Liver (tissue), 9 donors: Measurements from ENCODE around the gene RASGRP4. TPM values are rescaled to one million over a fixed set of nuclear protein-coding genes. Genes with fewer than 3 reads are reported as not detected.

ENCODE experiments used
- DNase-seq: peaks from one replicate; pipeline ENCODE4 v3.0.0-alpha.2; 2017; ENCODE audit warnings: low spot score
- H3K27ac ChIP-seq, 2 donors: one replicate each; pipeline ENCODE4 v1.7.0; 2013; ENCODE audit warnings: inconsistent platforms in 2 of 2, low read length in 2 of 2, control low read depth in 1 of 2, low read depth in 1 of 2, mild to moderate bottlenecking in 1 of 2
- H3K27me3 ChIP-seq, 4 donors: one replicate each; pipeline versions ENCODE4 v1.6.1 to v1.7.0; 2013; ENCODE audit warnings: low read length in 3 of 4, inconsistent platforms in 1 of 4, mild to moderate bottlenecking in 1 of 4, moderate library complexity in 1 of 4; ENCODE audit not compliant: control insufficient read depth in 4 of 4, insufficient read depth in 4 of 4
- H3K36me3 ChIP-seq, 4 donors: one replicate each; pipeline versions ENCODE4 v1.6.1 to v1.7.0; 2013; ENCODE audit warnings: low read length in 3 of 4, mild to moderate bottlenecking in 3 of 4, low read depth in 1 of 4, moderate library complexity in 1 of 4; ENCODE audit not compliant: control insufficient read depth in 4 of 4, insufficient read depth in 3 of 4
- H3K4me1 ChIP-seq, 4 donors: one replicate each; pipeline versions ENCODE4 v1.6.1 to v1.7.0; 2013; ENCODE audit warnings: low read length in 3 of 4, mild to moderate bottlenecking in 3 of 4, moderate library complexity in 1 of 4; ENCODE audit not compliant: control insufficient read depth in 4 of 4, insufficient read depth in 4 of 4
- H3K4me3 ChIP-seq, 3 donors: one replicate each; pipeline versions ENCODE4 v1.6.1 to v1.7.0; 2013; ENCODE audit warnings: low read length in 3 of 3, control low read depth in 1 of 3, low read depth in 1 of 3, mild to moderate bottlenecking in 1 of 3
- H3K9ac ChIP-seq, 2 donors: one replicate each; pipeline ENCODE4 v1.7.0; 2013; ENCODE audit warnings: low read length in 2 of 2, mild to moderate bottlenecking in 2 of 2, moderate library complexity in 2 of 2, control low read depth in 1 of 2, low read depth in 1 of 2
- H3K9me3 ChIP-seq, 4 donors: one replicate each; pipeline versions ENCODE4 v1.6.1 to v1.7.0; 2013; ENCODE audit warnings: low read length in 3 of 4; ENCODE audit not compliant: control insufficient read depth in 4 of 4
- EGR1 ChIP-seq, 2 donors: IDR thresholded peaks; 2 replicates each; pipeline ENCODE4 v1.6.1; 2016 to 2018; ENCODE audit warnings: antibody characterized with exemption in 2 of 2, low read depth in 2 of 2
- FOXA1 ChIP-seq: IDR thresholded peaks from 2 replicates; pipeline ENCODE4 v1.6.1; 2016; ENCODE audit warnings: antibody characterized with exemption
- FOXA2 ChIP-seq: IDR thresholded peaks from 2 replicates; pipeline ENCODE4 v1.6.1; 2016; ENCODE audit warnings: antibody characterized with exemption
- GABPA ChIP-seq, 2 donors: IDR thresholded peaks in 1 of 2; conservative IDR thresholded peaks in 1 of 2; 2 replicates each; pipeline ENCODE4 v1.6.1; 2016; ENCODE audit warnings: antibody characterized with exemption in 2 of 2, mild to moderate bottlenecking in 1 of 2, moderate library complexity in 1 of 2
- HNF4A ChIP-seq, 2 donors: conservative IDR thresholded peaks; 2 replicates each; pipeline ENCODE4 v1.6.1; 2016; ENCODE audit warnings: antibody characterized with exemption in 2 of 2, mild to moderate bottlenecking in 2 of 2
- HNF4G ChIP-seq: IDR thresholded peaks from 2 replicates; pipeline ENCODE4 v1.6.1; 2016; ENCODE audit warnings: antibody characterized with exemption
- MAX ChIP-seq: IDR thresholded peaks from 2 replicates; pipeline ENCODE4 v1.6.1; 2016; ENCODE audit warnings: antibody characterized with exemption
- NR2F2 ChIP-seq: IDR thresholded peaks from 2 replicates; pipeline ENCODE4 v1.6.1; 2016; ENCODE audit warnings: antibody characterized with exemption
- RAD21 ChIP-seq, 2 donors: IDR thresholded peaks; 2 replicates each; pipeline ENCODE4 v1.6.1; 2016; ENCODE audit warnings: antibody characterized with exemption in 2 of 2, mild to moderate bottlenecking in 2 of 2
- REST ChIP-seq: IDR thresholded peaks from 2 replicates; pipeline ENCODE4 v1.6.1; 2016; ENCODE audit warnings: antibody characterized with exemption, mild to moderate bottlenecking
- RXRA ChIP-seq, 2 donors: IDR thresholded peaks; 2 replicates each; pipeline ENCODE4 v1.6.1; 2017 to 2018; ENCODE audit warnings: antibody characterized with exemption in 2 of 2, mild to moderate bottlenecking in 1 of 2
- SP1 ChIP-seq: IDR thresholded peaks from 2 replicates; pipeline ENCODE4 v1.6.1; 2018; ENCODE audit warnings: antibody characterized with exemption, mild to moderate bottlenecking
- TAF1 ChIP-seq: conservative IDR thresholded peaks from 2 replicates; pipeline ENCODE4 v1.6.1; 2016; ENCODE audit warnings: antibody characterized with exemption, mild to moderate bottlenecking
- YY1 ChIP-seq: IDR thresholded peaks from 2 replicates; pipeline ENCODE4 v1.6.1; 2016; ENCODE audit warnings: antibody characterized with exemption, mild to moderate bottlenecking
- WGBS: extraction: QIAGEN DNeasy Blood & Tissue Kit; methylation state at CpG from one replicate; pipeline ENCODE4 v1.1.7; 2013; 5-methylcytosine and 5-hydroxymethylcytosine counted together
- polyA plus RNA-seq, 2 donors: library from polyadenylated mRNA; stranded (reverse) in 1 of 2; unstranded in 1 of 2; fragments of 200-250 nt in 1 of 2; fragments of >200 nt in 1 of 2; fragmentation: Nextera tagmentation in 1 of 2; extraction: Ambion mirVana in 1 of 2; gene quantifications; one replicate each; pipeline versions ENCODE4 v1.2.1 to v1.2.3, GENCODE V29; 2013 to 2015
- total RNA-seq, 2 donors: library from RNA; depleted of rRNA; stranded (reverse); fragments of >200 nt; gene quantifications; one replicate each; pipeline ENCODE4 v1.2.3, GENCODE V29; 2014
- TF ChIP-seq, protein P1 (sequence below): fragments of 150-350 bp; IDR thresholded peaks from 2 replicates; pipeline ENCODE4 v1.5.1; 2017; ENCODE audit warnings: improper control_type of control experiment, low read depth, low read length; ENCODE audit not compliant: missing input control
- TF ChIP-seq, protein P2 (sequence below): IDR thresholded peaks from 2 replicates; pipeline ENCODE4 v1.6.1; 2016; ENCODE audit warnings: antibody characterized with exemption
- TF ChIP-seq, protein P3 (sequence below): IDR thresholded peaks from 2 replicates; pipeline ENCODE4 v1.6.1; 2016; ENCODE audit warnings: antibody characterized with exemption
- donor health status: healthy.
- donor health status: healthy.
- donor health status: healthy.
- donor health status: healthy.
- donor health status: healthy.

The RASGRP4 gene
- total and polyA plus RNA-seq, 4 donors, result 0.60 to 2.4 (median 1.6) TPM

DNA sequence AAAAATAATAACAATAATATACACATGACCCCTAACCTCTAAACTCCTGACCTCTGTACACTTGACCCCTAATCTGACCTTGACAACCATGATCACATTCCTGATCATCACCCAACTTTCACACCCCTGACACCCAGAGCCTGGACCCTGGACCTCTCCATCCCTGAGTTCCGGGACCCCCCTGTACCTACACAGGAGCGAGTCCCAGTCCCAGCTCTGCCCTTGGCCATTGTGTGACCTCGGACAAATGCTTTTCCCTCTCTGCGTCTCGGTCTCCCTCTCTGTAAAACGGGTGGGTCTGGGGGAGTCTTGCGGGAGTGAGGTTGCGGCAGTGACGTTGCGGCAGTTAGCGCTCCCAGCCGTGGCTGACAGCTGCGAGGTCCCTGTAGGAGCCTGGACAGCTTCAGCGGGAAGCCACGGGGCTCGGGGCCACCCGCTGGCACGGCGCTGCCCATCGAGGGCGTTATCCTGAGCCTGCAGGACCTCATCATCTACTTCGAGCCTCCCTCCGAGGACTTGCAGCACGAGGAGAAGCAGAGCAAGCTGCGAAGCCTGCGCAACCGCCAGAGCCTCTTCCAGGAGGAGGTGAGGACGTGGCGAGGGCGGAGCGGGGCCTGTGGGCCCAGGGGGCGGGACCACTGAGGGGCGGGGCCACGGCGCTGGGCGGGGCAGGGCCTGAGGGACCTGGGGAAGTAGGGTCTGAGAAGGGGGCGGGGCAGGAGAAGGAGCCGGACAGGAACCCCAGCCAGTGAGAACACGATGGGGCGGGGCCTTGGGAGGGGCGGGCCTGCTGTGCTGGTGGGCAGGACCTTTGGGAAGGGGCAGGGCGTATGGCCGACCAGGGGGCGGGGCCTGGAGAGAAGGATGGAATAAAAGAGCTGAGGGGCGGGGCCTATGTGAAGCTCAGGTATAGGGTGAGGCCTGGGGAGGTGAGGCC lies 26.7 kb upstream of the RASGRP4 start:
- H3K27ac ChIP-seq, result no peak overlapping the region
- 61% methylated on average over 45 of the region's 45 CpGs for WGBS
- H3K36me3 ChIP-seq, result no peaks in the 10 kb centered on the region
- H3K4me3 ChIP-seq, result no peak overlapping the region
- no peak overlapping the region for H3K9ac ChIP-seq
- no peaks in the 10 kb centered on the region for H3K9me3 ChIP-seq
- TF ChIP-seq EGR1 (IDR thresholded peaks at IDR 0.05; ENCODE audit: low read depth in 2 of 2) (no peak), FOXA2 (no peak), NR2F2 (no peak), HNF4G (no peak), RXRA (IDR thresholded peaks at IDR 0.05) (no peak), MAX (no peak), RAD21 (IDR thresholded peaks at IDR 0.05) (no peak), HNF4A (conservative IDR thresholded peaks at IDR 0.05) (no peak), TAF1 (no peak), YY1 (no peak), GABPA (IDR thresholded peaks at IDR 0.05 in 1 of 2, conservative IDR thresholded peaks at IDR 0.05 in 1 of 2) (no peak), REST (no peak), FOXA1 (no peak), SP1 (no peak)
- TF ChIP-seq, protein P1, sequence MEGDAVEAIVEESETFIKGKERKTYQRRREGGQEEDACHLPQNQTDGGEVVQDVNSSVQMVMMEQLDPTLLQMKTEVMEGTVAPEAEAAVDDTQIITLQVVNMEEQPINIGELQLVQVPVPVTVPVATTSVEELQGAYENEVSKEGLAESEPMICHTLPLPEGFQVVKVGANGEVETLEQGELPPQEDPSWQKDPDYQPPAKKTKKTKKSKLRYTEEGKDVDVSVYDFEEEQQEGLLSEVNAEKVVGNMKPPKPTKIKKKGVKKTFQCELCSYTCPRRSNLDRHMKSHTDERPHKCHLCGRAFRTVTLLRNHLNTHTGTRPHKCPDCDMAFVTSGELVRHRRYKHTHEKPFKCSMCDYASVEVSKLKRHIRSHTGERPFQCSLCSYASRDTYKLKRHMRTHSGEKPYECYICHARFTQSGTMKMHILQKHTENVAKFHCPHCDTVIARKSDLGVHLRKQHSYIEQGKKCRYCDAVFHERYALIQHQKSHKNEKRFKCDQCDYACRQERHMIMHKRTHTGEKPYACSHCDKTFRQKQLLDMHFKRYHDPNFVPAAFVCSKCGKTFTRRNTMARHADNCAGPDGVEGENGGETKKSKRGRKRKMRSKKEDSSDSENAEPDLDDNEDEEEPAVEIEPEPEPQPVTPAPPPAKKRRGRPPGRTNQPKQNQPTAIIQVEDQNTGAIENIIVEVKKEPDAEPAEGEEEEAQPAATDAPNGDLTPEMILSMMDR, result no peak
- TF ChIP-seq, protein P2, sequence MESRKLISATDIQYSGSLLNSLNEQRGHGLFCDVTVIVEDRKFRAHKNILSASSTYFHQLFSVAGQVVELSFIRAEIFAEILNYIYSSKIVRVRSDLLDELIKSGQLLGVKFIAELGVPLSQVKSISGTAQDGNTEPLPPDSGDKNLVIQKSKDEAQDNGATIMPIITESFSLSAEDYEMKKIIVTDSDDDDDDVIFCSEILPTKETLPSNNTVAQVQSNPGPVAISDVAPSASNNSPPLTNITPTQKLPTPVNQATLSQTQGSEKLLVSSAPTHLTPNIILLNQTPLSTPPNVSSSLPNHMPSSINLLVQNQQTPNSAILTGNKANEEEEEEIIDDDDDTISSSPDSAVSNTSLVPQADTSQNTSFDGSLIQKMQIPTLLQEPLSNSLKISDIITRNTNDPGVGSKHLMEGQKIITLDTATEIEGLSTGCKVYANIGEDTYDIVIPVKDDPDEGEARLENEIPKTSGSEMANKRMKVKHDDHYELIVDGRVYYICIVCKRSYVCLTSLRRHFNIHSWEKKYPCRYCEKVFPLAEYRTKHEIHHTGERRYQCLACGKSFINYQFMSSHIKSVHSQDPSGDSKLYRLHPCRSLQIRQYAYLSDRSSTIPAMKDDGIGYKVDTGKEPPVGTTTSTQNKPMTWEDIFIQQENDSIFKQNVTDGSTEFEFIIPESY, result no peak
- TF ChIP-seq, protein P3, sequence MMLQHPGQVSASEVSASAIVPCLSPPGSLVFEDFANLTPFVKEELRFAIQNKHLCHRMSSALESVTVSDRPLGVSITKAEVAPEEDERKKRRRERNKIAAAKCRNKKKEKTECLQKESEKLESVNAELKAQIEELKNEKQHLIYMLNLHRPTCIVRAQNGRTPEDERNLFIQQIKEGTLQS, result no peak
- H3K27me3 ChIP-seq, result no peaks in the 10 kb centered on the region
- DNase-seq, result no peak
- no peaks in the 10 kb centered on the region for H3K4me1 ChIP-seq
